Measurements from ENCODE around the gene IRAG1.

DNA sequence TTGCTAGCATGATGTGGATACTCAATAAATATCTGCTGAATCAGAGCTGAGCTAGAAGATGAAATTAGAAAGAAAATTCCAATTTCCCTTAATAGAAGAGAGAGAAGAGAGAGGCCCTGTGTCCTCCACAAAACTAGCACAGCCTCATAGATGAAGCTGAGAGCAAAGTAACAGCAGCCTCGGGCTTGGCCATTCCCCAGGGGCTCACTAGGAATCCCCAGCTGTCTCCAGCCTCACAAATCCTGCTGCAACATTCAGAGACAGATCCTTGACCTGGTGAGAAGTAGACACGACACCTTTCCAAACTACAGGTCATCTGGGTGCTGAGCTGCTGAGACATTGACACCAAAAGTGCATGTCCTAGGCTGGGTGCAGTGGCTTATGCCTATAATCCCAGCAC is 26.1 kb upstream of the IRAG1 start:
- TF ChIP-seq, protein P1, sequence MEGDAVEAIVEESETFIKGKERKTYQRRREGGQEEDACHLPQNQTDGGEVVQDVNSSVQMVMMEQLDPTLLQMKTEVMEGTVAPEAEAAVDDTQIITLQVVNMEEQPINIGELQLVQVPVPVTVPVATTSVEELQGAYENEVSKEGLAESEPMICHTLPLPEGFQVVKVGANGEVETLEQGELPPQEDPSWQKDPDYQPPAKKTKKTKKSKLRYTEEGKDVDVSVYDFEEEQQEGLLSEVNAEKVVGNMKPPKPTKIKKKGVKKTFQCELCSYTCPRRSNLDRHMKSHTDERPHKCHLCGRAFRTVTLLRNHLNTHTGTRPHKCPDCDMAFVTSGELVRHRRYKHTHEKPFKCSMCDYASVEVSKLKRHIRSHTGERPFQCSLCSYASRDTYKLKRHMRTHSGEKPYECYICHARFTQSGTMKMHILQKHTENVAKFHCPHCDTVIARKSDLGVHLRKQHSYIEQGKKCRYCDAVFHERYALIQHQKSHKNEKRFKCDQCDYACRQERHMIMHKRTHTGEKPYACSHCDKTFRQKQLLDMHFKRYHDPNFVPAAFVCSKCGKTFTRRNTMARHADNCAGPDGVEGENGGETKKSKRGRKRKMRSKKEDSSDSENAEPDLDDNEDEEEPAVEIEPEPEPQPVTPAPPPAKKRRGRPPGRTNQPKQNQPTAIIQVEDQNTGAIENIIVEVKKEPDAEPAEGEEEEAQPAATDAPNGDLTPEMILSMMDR (IDR thresholded peaks at IDR 0.05), result no peak
- no peak for TF ChIP-seq EZH2phosphoT487 (IDR thresholded peaks at IDR 0.05)
- no peak for TF ChIP-seq EZH2 (IDR thresholded peaks at IDR 0.05)
